NCI-H146 treated with DMSO at 0.1 percent for 48 hours (cell line): ENCODE measurements around the gene GAS2L2.
"Not testable (repeated sequence)": the region's sequence is repeated elsewhere in the genome, so short reads cannot be mapped to it uniquely, and the experiment has no call there.

Source experiments
- DNase-seq: peaks from one replicate; lab custom pipeline; 2025; ENCODE audit not compliant: unreplicated experiment; lab: John Stamatoyannopoulos, UW

The GAS2L2 gene

GRCh38 chr17:35773679-35774425 is 20.8 kb upstream of the GAS2L2 start:
- DNase-seq, result no peak

GRCh38 chr17:35773129-35773528 is 20.1 kb upstream of the GAS2L2 start:
- DNase-seq, result no peak

DNA sequence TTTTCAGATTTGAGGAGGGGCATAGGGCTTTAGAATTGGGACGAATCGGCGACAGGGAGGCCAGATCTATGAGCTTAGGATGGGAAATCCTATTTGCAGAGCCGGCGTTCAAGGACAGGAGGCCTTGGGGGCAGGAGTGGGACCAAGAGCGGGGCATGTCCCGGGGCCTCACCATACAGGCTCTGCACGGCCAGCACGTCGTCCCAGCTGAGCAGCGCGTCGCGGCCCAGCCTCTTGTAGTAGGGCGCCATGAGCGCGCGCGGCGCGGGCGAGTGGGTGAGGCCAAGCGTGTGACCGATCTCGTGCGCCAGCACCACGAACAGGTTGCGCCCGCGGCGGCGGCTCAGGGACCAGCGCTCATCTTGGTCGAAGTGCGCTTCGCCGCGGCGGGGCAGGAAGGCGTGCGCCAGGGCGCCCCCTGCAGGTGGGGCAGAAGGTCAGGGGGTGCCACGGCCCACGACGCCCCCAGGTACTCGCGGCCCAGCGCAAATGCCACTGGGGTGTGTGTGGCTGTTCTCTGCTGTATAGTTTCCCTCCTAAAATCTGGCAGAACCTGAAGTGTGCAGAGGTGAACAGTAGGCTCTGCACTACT is 17.0 kb upstream of the GAS2L2 start:
- DNase-seq, result no peak

- no peak for DNase-seq
These were observed 15.8 kb upstream of the GAS2L2 start for GRCh38 chr17:35768797-35769196.

- no peak for DNase-seq
These were observed 14.0 kb upstream of the GAS2L2 start for GRCh38 chr17:35766903-35767510.

- no peak for DNase-seq
These were observed 13.4 kb upstream of the GAS2L2 start for GRCh38 chr17:35766489-35766877.

- DNase-seq, result no peak
These were observed 12.9 kb upstream of the GAS2L2 start for GRCh38 chr17:35765756-35766488.

DNA sequence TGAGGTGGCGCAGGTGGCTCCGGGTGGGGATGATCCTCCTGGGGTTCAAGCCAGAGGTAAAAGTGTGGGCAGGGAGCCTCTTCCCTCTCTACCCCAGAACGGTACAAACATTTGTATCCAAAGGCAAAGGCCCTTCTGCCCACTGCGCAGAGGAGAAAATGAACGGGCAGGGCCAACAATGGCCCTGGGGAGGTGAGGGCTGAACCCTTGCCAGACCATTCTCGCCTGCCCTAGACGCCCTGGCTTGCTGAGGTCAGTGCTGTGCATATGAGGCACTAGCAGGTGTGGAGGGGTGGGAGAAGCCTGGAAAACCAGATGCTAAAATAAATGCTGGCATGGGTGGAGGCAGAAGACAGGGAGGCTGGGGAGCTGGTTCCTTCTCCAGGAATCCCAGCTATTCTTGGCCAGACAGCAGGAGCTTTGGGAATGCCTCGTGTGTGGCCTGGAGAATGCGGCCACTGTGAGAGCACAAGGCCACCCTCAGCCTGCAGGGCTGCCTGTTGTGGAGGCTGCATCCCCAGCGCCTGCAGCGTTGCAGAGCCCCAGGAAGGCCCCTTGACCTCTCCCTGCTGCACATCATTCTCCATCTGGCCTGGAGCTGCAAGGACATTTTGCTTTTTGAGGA is 12.2 kb upstream of the GAS2L2 start:
- DNase-seq, result no peak

DNA sequence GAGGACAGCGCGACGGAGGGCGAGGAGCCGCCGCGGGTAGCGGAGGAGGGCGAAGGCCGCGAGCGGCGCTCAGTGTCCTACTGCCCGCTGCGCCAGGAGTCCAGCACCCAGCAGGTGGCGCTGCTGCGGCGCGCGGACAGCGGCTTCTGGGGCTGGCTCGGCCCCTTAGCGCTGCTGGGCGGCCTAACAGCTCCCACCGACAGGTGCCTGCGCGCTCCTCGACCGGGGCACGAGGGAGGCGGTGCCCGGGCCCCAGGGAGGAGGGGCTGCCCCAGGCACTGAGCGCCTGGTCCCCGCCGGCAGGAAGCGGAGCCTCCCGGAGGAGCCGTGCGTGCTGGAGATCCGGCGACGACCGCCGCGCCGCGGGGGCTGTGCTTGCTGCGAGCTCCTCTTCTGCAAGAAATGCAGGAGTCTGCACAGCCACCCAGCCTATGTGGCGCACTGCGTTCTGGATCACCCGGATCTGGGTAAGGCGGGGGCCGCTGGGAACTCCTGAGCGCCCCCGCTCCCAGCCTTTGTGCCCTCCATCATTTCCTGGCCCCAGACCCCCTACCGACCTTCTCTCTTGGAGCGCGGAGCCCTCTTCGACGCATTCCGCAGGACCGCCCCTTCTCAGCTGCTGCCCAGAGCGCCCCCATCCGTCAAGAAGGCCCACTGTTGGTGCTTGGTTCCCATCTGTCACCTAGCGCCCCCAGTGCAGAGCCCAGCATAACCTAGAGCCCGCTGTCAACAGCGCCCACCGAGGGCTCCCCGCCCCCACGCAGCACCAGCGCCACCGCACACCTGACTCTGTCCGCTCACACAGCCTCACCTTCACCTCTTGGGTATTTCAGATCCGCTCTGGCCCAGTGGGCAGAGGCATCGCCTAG is 11.3 kb upstream of the GAS2L2 start:
- peak; percentile 86 for DNase-seq

- no peak for DNase-seq
These were observed 10.7 kb upstream of the GAS2L2 start for GRCh38 chr17:35763767-35764122.

GRCh38 chr17:35761601-35762000 is 8.6 kb upstream of the GAS2L2 start:
- no peak for DNase-seq

DNA sequence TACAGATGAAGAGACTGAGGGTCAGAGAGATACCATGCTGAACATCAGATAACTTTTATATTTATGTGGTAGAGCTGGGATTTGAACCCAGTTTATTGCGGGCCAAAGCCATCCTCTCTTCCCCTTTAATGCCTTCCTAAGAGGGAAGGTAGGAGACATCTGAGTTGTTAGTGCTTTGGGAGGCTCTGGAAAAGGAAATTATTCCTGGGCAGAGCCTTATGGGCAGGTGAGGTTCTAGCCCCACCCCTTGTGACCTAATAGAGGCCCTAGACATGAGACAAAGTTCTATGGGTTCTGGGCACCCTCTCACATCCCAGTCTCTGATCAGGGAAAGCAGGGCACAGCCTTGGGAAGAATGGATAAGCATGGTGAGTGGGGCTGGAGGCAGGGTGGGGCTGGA is 7.5 kb upstream of the GAS2L2 start, which contains the start of gene C17orf50:
C17orf50 (plus strand) TSS at position 301 of the 400 bp plus-strand sequence; CDS start at position 356, 55 bp downstream.
- no peak for DNase-seq

- DNase-seq, result no peak
These were observed 4.2 kb upstream of the GAS2L2 start for GRCh38 chr17:35757243-35757642.

- no peak for DNase-seq
These were observed 568 bp downstream of the GAS2L2 start for GRCh38 chr17:35752471-35752870.

- not testable (repeated sequence) for DNase-seq
These were observed 1.5 kb downstream of the GAS2L2 start for GRCh38 chr17:35751541-35751940.

DNA sequence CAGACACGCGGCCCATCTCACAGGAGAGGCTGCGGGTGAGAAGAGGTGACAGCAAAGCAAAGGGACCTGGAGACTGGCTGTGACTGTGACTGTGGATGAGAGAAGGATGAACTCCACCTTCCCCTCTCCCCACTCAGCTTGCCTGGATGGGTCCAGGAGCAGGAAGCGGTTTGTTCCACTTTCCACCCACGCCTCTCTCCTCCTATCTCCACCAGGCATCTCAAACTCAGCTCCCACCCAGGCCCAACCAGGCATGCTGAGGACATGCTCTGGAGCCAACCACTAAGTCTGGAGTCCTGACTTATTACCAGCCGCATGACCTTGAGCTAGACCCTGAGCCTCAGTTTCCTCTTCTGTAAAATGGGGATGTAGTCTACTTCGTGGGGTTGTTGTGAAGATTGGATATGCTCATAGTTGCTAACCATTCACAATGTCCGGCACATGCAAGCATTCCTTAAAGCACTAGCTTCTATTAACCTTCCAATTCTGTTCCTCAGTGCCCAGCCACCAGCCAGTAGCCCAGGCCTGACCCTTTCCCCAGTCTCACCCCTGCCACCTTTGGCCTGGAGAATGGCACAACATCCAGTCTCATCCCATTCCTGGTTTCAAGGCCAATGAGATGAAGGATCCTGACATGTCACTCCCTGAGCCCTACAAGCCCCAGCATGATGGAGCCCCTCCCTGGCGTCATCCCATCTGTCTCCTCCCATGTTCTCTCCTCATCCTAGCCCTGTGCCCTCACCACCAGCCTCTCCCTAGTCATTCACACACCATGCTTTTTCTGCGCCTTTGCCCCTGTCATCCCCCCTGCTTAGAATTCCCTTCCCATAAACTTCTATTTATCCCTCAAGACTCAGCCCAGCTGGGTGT is 2.3 kb downstream of the GAS2L2 start:
- DNase-seq, result no peak

DNA sequence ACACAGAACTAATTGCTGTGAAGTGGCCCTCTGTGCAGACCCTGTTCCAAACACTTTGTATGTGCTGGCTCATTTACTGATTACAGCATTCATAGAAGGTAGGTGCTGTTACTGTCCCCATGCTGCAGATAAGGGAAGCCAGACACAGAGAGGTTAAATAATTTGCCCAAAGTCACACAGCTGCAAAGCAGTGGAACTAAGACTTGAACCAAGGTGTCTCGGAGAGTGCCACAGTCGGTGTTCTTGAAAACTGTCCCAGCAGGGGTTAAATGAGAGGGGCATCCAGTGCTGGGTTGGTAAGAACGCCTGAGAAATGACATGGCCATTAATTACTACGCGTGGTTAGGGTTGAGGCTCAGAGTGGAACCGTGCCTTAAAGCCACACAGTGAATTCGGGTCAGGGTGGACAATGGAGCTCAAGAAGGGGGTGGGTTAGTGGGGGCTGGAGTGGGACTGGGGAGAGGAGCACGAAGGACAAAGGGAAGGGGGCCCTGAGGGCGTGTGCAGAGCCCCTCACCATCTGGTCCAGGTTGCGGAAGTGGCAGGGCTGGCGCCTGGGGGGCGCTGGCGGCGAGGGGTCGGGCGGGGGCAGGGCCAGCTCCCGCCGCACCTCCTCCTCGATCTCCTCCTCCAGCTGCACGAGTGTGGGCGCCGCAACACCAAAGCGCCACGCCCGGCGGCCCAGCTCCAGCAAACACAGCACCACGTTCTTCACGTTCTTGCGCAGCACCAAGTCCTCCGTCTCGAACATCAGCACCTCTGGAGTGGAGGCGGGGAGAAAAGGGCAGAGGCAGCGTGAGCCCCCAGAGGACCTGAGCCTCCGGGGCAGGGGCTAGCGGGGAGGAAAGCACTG is 3.3 kb downstream of the GAS2L2 start:
- DNase-seq, result no peak

- no peak for DNase-seq
These were observed 4.1 kb downstream of the GAS2L2 start for GRCh38 chr17:35748979-35749378.
